Measurements from ENCODE around the gene C10orf67.
"Not testable (repeated sequence)": the region's sequence is repeated elsewhere in the genome, so short reads cannot be mapped to it uniquely, and the experiment has no call there.

Gene C10orf67

DNA sequence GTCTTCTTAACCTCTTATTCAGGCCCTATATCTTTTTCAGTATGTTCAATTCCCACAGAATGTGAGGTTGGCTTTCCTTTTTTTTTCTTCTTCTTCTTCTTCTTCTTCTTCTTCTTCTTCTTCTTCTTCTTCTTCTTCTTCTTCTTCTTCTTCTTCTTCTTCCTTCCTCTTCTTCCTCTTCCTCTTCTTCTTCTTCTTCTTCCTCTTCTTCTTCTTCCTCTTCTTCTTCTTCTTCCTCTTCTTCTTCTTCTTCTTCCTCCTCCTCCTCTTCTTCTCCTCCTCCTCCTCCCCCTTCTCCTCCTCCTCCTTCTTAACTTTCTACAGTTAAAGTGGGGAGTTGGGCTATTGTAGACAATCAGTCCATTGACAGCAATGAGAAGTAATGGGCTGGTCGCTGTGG lies 6.1 kb upstream of the C10orf67 start:
- not testable (repeated sequence) for H3K4me3 Mint-ChIP-seq; DNase-seq; H3K4me1 Mint-ChIP-seq (ENCODE audit: low read depth)

DNA sequence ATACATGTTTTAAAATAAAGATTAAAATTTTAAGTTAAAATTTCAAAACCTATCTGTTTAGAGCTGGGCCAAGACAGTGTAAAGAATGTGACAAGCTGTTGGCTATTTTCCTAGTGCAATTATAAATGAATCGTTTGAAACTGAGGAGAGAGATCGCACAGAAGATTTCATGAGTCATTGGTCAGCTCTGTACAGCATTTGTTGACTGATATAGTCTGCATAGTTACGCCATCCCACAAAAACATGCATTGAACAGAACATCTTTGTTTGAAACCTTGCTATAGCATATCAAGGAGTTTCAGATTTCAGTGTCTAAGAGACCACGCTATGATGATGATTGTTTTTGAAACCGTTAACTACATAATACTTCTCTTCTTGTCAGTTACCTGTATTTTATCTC lies 1.3 kb upstream of the C10orf67 start:
- Mint-ChIP-seq H3K27me3 (no peaks in the 10 kb centered on the region), H3K27ac (no peak overlapping the region), H3K4me3 (no peak overlapping the region), H3K4me1 (ENCODE audit: low read depth) (peaks cover 40% of the 10 kb centered on the region), H3K36me3 (ENCODE audit: low read depth) (no peaks in the 10 kb centered on the region), H3K9me3 (no peaks in the 10 kb centered on the region)
- DNase-seq, result no peak

More for the DNA sequence above, 6.1 kb upstream of the C10orf67 start:
- H3K27me3 Mint-ChIP-seq; H3K9me3 Mint-ChIP-seq; H3K27ac Mint-ChIP-seq; H3K36me3 Mint-ChIP-seq (ENCODE audit: low read depth): not testable (repeated sequence)

- H3K27ac Mint-ChIP-seq, result peak overlapping the region; percentile 72
These were observed 881 bp downstream of the C10orf67 start for GRCh38 chr10:23343591-23344240.

DNA sequence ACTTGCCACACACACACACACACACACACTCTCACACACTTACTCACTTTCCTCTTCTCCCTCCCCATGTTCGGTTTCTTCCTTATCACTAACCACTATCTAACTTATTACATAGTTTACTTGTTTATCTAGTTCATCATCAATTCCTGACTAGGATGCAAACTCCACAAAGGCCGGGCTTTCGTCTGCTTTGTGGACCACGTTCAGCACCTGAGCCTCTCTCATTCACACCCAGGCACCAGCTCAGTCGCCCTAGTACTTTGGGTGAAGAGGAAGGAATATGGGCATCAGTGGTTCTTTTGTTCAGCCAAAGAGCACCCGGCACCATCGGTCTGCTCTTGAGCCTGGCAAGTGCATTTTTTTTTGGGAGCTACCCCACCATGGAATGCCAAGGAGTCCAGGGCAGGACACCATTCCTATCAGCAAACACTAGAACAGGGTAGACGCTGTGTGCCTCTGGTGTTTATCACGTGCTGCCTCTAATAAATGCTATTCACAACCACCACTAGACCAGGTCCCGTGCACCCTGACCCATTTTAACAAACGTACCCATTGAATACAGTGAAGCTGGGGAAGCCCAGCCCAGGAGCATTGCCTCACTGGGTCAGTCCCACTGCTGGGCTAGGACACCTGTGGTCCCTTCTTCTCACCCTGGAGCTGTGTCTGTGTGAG lies 2.2 kb downstream of the C10orf67 start:
- Mint-ChIP-seq H3K4me3 (peak overlapping the region; percentile 71), H3K27me3 (no peaks in the 10 kb centered on the region), H3K4me1 (ENCODE audit: low read depth) (peaks cover 69% of the 10 kb centered on the region), H3K9me3 (no peaks in the 10 kb centered on the region), H3K27ac (peak overlapping the region; percentile 67), H3K36me3 (ENCODE audit: low read depth) (no peaks in the 10 kb centered on the region)
- DNase-seq, result no peak

More at GRCh38 chr10:23343591-23344240, 881 bp downstream of the C10orf67 start:
- H3K9me3 Mint-ChIP-seq, result no peaks in the 10 kb centered on the region
- no peaks in the 10 kb centered on the region for H3K27me3 Mint-ChIP-seq
- peaks cover 57% of the 10 kb centered on the region for H3K4me1 Mint-ChIP-seq (ENCODE audit: low read depth)
- peak overlapping the region; percentile 81 for H3K4me3 Mint-ChIP-seq
- H3K36me3 Mint-ChIP-seq (ENCODE audit: low read depth), result no peaks in the 10 kb centered on the region
- peak; percentile 78 for DNase-seq

DNA sequence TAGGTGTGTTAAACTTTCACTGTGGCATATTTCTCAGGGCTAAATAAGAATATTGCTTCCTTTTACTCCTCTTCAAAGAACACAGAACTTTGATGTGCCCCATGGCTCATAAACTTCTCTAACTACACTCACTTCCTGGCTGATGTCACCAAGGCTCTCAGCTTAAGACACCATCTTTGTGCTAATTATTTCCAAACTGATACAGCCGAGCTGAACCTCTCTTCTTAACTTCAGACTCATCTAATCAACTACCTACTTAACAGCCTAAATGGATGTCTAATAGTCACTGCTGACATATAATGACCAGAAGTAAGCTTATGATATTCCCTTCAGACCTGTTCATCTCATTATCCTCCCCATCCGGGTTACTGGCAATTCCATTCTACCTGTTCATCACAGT lies 3.6 kb downstream of the C10orf67 start:
- Mint-ChIP-seq H3K27ac (peak overlapping the region; percentile 60), H3K4me3 (no peak overlapping the region), H3K4me1 (ENCODE audit: low read depth) (peaks cover 77% of the 10 kb centered on the region)

DNA sequence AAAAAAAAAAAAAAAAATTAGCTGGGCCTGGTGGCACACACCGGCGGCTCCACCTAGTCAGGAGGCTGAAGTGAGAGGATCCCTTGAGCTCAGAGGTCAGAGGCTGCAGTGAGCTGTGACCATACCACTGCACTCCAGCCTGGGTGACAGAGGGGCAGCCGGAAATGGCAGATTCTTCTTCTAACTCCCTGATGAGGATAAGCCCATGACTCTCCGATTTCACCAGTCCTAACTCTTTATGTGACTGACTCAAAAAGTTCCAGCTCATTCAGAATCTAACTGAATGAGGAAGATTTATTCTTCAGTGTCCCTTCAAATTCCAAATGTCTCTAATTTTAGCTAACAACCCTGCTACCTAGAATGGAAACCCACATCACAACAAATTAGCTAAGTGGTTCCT lies 4.2 kb downstream of the C10orf67 start:
- Mint-ChIP-seq H3K36me3 (ENCODE audit: low read depth) (no peaks in the 10 kb centered on the region), H3K4me3 (no peak overlapping the region), H3K9me3 (no peaks in the 10 kb centered on the region), H3K27me3 (no peaks in the 10 kb centered on the region), H3K27ac (peak overlapping the region; percentile 70), H3K4me1 (ENCODE audit: low read depth) (peaks cover 79% of the 10 kb centered on the region)
- DNase-seq, result no peak

More for the DNA sequence above, 3.6 kb downstream of the C10orf67 start:
- DNase-seq, result no peak
- no peaks in the 10 kb centered on the region for H3K9me3 Mint-ChIP-seq
- no peaks in the 10 kb centered on the region for H3K36me3 Mint-ChIP-seq (ENCODE audit: low read depth)
- no peaks in the 10 kb centered on the region for H3K27me3 Mint-ChIP-seq

DNA sequence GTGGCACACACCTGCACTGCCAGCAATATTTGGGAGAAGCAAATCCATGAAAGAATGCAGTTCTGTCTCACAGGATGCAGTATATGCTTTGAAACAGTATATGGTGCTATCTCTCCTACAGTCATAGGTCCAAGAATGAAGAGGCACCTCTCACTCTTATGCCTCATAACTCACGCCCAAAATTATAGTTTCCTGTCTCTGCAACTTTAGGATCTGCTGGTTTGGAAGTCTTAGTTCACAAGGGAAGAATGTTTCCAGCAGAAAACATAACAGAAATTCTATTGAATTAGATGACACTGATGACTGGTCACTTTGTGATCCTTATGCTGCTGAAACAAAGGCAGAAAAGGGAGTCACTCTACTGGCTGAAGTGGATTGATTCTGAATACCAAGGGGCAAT lies 5.7 kb downstream of the C10orf67 start:
- Mint-ChIP-seq H3K9me3 (no peaks in the 10 kb centered on the region), H3K27me3 (no peaks in the 10 kb centered on the region), H3K27ac (no peak overlapping the region), H3K4me1 (ENCODE audit: low read depth) (peaks cover 86% of the 10 kb centered on the region), H3K36me3 (ENCODE audit: low read depth) (no peaks in the 10 kb centered on the region), H3K4me3 (no peak overlapping the region)
- DNase-seq, result no peak

GRCh38 chr10:23338155-23338828 lies 6.3 kb downstream of the C10orf67 start:
- no peak for DNase-seq
- peak overlapping the region; percentile 70 for H3K27ac Mint-ChIP-seq
- peaks cover 84% of the 10 kb centered on the region for H3K4me1 Mint-ChIP-seq (ENCODE audit: low read depth)
- H3K36me3 Mint-ChIP-seq (ENCODE audit: low read depth), result no peaks in the 10 kb centered on the region
- H3K9me3 Mint-ChIP-seq, result no peaks in the 10 kb centered on the region
- H3K4me3 Mint-ChIP-seq, result no peak overlapping the region
- H3K27me3 Mint-ChIP-seq, result no peaks in the 10 kb centered on the region

GRCh38 chr10:23337616-23338015 lies 7.0 kb downstream of the C10orf67 start:
- H3K36me3 Mint-ChIP-seq (ENCODE audit: low read depth), result no peaks in the 10 kb centered on the region
- peak overlapping the region; percentile 70 for H3K27ac Mint-ChIP-seq
- no peaks in the 10 kb centered on the region for H3K9me3 Mint-ChIP-seq
- no peak for DNase-seq
- H3K4me1 Mint-ChIP-seq (ENCODE audit: low read depth), result peaks cover 81% of the 10 kb centered on the region
- H3K4me3 Mint-ChIP-seq, result no peak overlapping the region
- no peaks in the 10 kb centered on the region for H3K27me3 Mint-ChIP-seq

GRCh38 chr10:23331567-23332301 lies 12.9 kb downstream of the C10orf67 start:
- peak overlapping the region; percentile 86 for H3K27ac Mint-ChIP-seq
- H3K36me3 Mint-ChIP-seq (ENCODE audit: low read depth), result no peaks in the 10 kb centered on the region
- peak overlapping the region; percentile 8 for H3K4me3 Mint-ChIP-seq
- H3K4me1 Mint-ChIP-seq (ENCODE audit: low read depth), result peaks cover 42% of the 10 kb centered on the region
- DNase-seq, result no peak
- no peaks in the 10 kb centered on the region for H3K9me3 Mint-ChIP-seq
- H3K27me3 Mint-ChIP-seq, result no peaks in the 10 kb centered on the region

DNA sequence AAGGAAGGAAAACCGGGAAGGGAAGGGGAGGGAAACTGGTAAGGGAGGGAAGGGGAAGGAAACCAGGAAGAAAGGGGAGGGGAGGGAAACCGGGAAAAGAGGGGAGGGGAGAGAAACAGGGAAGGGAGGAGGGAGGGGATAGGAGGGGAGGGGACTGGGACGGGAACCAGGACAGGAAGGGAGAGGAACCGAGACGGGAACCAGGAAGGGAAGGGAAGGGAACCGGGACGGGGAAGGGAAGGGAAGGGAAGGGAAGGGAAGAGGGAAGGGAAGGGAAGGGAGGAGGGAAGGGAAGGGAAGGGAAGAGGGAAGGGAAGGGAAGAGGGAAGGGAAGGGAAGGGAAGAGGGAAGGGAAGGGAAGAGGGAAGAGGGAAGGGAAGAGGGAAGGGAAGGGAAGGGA lies 13.6 kb downstream of the C10orf67 start:
- Mint-ChIP-seq H3K36me3 (ENCODE audit: low read depth) (no peaks in the 10 kb centered on the region), H3K9me3 (no peaks in the 10 kb centered on the region), H3K27ac (peak overlapping the region; percentile 45), H3K4me3 (no peak overlapping the region), H3K27me3 (no peaks in the 10 kb centered on the region), H3K4me1 (ENCODE audit: low read depth) (peaks cover 39% of the 10 kb centered on the region)
- DNase-seq, result no peak

- no peaks in the 10 kb centered on the region for H3K36me3 Mint-ChIP-seq (ENCODE audit: low read depth)
- H3K27me3 Mint-ChIP-seq, result peaks cover 5% of the 10 kb centered on the region
- DNase-seq, result no peak
- peaks cover 13% of the 10 kb centered on the region for H3K4me1 Mint-ChIP-seq (ENCODE audit: low read depth)
- H3K4me3 Mint-ChIP-seq, result no peak overlapping the region
- no peak overlapping the region for H3K27ac Mint-ChIP-seq
- no peaks in the 10 kb centered on the region for H3K9me3 Mint-ChIP-seq
These were observed 17.9 kb downstream of the C10orf67 start for GRCh38 chr10:23326544-23327307.

DNA sequence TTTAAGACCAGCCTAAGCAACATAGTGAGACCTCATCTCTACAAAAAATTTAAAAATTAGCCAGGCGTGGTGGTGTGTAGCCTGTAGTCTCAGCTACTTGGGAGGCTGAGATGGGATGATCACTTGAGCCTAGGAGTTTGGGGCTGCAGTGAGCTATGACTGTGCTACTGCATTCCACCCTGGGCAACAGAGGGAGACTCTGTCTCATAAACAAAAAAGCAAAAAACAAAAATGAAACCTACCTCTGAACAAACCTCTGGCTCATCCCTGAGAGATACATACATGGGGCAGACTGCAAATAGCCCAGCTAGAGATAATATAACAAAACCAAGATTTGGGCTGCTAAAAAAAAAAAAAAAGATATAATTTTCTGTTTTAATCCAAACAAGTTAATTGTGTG lies 19.5 kb downstream of the C10orf67 start:
- no peaks in the 10 kb centered on the region for H3K9me3 Mint-ChIP-seq
- H3K4me3 Mint-ChIP-seq, result no peak overlapping the region
- no peak overlapping the region for H3K27ac Mint-ChIP-seq
- DNase-seq, result no peak
- H3K36me3 Mint-ChIP-seq (ENCODE audit: low read depth), result no peaks in the 10 kb centered on the region
- H3K27me3 Mint-ChIP-seq, result peaks cover 5% of the 10 kb centered on the region
- peaks cover 11% of the 10 kb centered on the region for H3K4me1 Mint-ChIP-seq (ENCODE audit: low read depth)

DNA sequence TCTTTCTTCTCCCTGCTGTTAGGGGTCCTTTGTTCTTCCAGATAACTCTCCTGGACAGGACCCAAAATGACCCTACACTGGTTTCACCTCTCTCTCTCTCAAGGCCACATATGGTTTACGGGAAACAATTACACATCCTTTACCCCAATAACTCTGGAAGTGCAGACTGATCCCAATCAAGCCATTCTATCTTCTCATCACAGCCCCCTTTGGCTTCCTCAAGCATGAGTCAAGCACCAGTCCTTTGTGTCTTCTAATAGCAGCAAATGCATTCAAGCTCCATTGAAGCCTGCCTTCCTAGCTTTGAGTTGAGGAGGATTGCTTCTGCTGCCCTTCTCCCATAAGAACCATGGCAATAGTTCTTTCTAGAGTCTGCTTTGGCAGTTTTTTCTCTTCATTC lies 20.2 kb downstream of the C10orf67 start:
- H3K4me1 Mint-ChIP-seq (ENCODE audit: low read depth), result peaks cover 11% of the 10 kb centered on the region
- H3K27me3 Mint-ChIP-seq, result peaks cover 5% of the 10 kb centered on the region
- H3K36me3 Mint-ChIP-seq (ENCODE audit: low read depth), result no peaks in the 10 kb centered on the region
- no peaks in the 10 kb centered on the region for H3K9me3 Mint-ChIP-seq
- no peak overlapping the region for H3K4me3 Mint-ChIP-seq
- DNase-seq, result no peak
- no peak overlapping the region for H3K27ac Mint-ChIP-seq
